Esophagus squamous epithelium (tissue), 4 donors: ENCODE measurements around the gene INPP5F.

Experiments
- POLR2A ChIP-seq, 4 donors: fragments of 450-650 bp; IDR thresholded peaks; one replicate each; pipeline ENCODE4 v1.6.1; 2017; ENCODE audit warnings: antibody characterized with exemption in 4 of 4, mild to moderate bottlenecking in 4 of 4, moderate library complexity in 3 of 4
- TF ChIP-seq, protein P1 (sequence below), 6 experiments: fragments of 450-650 bp in 4 of 6; fragments of 200-600 bp in 2 of 6; sonication (generic) in 2 of 6; IDR thresholded peaks; one replicate each; pipeline ENCODE4 v1.5.1; 2016 to 2019; ENCODE audit warnings: antibody characterized with exemption in 6 of 6, mild to moderate bottlenecking in 4 of 6, moderate library complexity in 4 of 6

DNA sequence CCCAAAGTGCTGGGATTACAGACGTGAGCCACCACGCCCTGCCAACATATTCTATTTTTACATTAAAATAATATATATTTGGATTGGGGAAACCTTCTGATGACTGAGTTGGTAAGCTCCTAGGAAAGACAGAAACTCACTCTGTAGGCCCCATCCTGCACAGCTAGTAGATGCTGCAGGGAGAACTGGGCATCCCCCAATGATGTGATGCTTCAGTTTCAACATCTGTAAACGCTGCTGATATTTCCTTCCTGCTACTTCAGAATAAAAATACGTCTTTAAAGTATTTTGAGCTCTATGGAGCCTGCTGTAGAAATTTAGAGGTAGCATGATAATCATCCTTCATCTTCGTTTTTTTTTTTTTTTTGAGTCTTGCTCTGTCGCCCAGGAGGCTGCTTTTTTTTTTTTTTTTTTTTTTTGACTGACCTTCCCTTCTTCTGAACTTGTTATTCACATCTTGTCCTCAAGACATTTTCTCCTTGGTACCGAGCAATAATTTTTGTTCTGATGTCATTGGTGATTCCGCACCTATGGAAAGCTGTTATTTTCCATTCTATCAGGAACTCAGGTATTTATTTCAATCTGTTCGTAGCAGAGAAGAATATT, 21.8 kb upstream of the INPP5F start:
- TF ChIP-seq, protein P1, sequence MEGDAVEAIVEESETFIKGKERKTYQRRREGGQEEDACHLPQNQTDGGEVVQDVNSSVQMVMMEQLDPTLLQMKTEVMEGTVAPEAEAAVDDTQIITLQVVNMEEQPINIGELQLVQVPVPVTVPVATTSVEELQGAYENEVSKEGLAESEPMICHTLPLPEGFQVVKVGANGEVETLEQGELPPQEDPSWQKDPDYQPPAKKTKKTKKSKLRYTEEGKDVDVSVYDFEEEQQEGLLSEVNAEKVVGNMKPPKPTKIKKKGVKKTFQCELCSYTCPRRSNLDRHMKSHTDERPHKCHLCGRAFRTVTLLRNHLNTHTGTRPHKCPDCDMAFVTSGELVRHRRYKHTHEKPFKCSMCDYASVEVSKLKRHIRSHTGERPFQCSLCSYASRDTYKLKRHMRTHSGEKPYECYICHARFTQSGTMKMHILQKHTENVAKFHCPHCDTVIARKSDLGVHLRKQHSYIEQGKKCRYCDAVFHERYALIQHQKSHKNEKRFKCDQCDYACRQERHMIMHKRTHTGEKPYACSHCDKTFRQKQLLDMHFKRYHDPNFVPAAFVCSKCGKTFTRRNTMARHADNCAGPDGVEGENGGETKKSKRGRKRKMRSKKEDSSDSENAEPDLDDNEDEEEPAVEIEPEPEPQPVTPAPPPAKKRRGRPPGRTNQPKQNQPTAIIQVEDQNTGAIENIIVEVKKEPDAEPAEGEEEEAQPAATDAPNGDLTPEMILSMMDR (IDR thresholded peaks at IDR 0.05), result no peak
- TF ChIP-seq POLR2A (IDR thresholded peaks at IDR 0.05), result no peak
